ENCODE results near the gene CHDH. TPM values are rescaled to one million over a fixed set of nuclear protein-coding genes. Genes with fewer than 3 reads are reported as not detected.

The CHDH gene
- total RNA-seq, 3 donors from 2014 or later (not counting 1 experiment from before 2014, with no cell fraction given), result 0.02 to 1.6 (median 0.09) TPM

Other genes starting within 250 kb of the CHDH start
- under 1 TPM in 1 of 3 donors, not detected in 2; 0.25 TPM for gene IL17RB, start 149 bp upstream of the CHDH start, total RNA-seq
- gene ACTR8, start 35.7 kb upstream of the CHDH start, total RNA-seq, result 10 to 100 TPM; 32.5 to 54.2 (median 41.5) TPM
- gene SELENOK, start 45.4 kb upstream of the CHDH start, total RNA-seq, result 100 to 1,000 TPM in 1 of 3 donors, 10 to 100 TPM in 2; 79.2 to 116 (median 95.4) TPM